Activated CD8-positive, alpha-beta memory T cell treated with anti-CD3 and anti-CD28 coated beads, Interleukin-2, amount 50 U/mL, for 24 hours (primary cell): Measurements from ENCODE around the gene TNS4.

Experiments used
- DNase-seq: peaks from one replicate; pipeline ENCODE4 v3.0.0-alpha.2; 2020; ENCODE audit errors: extremely low read depth

TNS4 gene

GRCh38 chr17:40536295-40537171, 35.1 kb upstream of the TNS4 start:
- no peak for DNase-seq

GRCh38 chr17:40535924-40536294, 34.5 kb upstream of the TNS4 start:
- no peak for DNase-seq

DNA sequence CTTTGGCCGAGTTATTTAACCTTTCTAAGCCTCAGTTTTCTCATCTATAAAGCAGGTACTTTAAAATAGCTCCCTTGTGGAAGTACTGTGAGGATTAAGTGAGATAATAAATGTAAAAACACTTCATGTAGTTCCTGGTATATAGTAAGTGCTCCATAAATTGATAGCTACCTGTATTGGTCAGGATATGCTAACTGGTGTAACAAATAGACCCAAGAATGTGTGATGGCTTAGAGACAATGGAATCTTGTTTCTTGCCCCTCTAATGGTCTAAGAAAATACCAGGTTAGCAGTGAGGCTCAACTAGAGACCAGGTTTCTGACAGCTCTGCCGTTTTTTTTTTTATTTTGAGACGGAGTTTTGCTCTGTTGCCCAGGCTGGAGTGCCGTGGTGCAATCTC, 34.0 kb upstream of the TNS4 start:
- DNase-seq, result no peak

DNA sequence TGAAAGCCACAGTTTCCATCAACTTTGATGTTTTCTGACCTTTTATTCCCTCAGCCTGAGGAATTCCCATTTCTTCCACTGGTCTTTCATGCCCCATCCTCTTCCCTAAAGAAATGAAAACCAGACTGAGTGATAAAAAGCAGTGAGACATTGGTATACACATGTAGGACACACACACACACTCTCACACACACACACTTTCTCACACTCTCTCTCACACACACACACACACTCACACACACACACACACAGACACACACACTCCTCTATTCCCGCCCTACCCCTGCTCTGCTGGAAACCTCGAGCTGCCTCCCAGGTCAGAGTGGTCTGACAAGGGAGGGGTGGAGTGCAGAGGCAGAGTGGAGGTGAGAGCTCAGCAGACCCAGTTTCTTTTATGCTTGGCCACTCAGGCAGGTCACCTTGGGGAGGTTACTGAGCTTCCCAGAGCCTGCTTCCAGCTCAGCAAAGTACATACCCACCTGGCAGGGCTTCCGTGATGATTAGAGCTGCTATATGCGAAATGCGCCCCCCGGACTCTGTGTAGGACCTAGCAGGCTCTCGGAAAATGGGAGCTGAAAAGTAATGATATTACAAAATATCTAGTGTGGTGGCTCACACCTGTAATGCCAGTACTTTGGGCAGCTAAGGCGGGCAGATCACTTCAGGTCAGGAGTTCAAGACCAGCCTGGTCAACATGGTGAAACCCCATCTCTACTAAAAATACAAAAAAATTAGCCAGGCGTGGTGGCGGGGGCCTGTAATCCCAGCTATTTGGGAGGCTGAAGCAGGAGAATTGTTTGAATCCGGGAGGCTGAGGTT, 33.2 kb upstream of the TNS4 start:
- DNase-seq, result no peak

GRCh38 chr17:40533896-40534295, 32.5 kb upstream of the TNS4 start:
- DNase-seq, result no peak

DNA sequence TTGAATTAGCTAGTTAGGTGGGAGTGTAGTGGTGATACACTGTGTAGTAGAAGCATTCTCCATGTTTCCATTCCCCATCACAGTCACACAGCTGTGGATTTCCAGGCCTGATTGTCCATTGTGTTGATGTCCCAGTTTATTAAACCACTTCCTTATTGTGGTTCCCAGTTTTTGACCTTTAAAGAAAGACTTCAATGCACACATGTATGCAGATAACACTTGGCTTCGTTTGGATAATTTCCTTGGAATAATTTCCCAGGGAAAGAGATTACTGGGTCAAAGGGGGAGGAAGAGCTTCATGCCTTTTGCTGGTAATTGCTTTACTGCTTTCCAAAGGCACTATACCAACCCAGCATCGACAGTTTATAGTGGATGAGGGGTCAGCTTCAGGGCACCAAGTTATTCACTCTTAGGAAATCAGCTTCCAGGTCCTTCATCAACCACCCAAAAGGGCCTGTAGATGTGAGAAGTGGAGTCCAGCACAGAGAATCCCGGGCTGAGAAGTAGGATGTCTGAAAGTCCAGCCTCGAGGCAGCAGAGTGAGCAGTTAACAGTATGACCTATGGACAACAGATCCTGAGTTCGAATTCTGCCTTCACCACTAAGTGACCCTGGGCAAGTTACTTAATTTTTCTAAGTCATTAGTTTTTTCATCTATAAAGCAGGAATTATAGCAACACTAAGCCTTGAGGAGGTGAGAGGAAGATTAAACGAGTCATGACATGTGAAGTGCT, 31.3 kb upstream of the TNS4 start:
- no peak for DNase-seq

GRCh38 chr17:40531051-40531991, 29.9 kb upstream of the TNS4 start:
- DNase-seq, result peak; percentile 64

- DNase-seq, result no peak
Observed at GRCh38 chr17:40530531-40530994, 29.1 kb upstream of the TNS4 start.

GRCh38 chr17:40529991-40530390, 28.6 kb upstream of the TNS4 start:
- no peak for DNase-seq

DNA sequence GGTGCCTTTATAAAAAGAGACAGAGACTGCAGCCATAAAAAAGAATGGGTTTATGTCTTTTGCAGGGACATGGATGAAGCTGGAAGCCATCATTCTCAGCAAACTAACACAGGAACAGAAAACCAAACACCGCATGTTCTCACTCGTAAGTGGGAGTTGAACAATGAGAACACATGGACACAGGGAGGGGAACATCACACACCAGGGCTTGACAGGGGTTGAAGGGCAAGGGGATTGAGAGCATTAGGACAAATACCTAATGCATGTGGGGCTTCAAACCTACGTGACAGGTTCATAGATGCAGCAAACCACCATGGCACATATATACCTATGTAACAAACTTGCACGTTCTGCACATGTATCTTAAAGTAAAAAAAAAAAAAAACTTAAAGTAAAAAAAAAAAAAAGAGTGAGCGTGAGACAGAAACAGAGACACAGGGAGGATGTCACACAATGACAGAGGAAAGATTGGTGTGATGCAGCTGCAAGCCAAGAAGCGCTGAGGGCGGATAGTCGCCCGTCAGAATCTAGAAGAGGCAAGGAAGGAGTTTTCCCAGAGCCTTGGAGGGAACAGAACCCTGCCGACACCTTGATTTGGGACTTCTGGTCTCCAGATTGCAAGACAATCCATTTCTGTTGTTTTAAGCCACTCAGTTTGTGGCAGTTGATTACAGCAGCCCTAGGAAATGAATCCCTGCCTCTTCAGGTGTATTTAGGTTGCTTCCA, 27.4 kb upstream of the TNS4 start:
- DNase-seq, result no peak

GRCh38 chr17:40526668-40527067, 25.2 kb upstream of the TNS4 start:
- no peak for DNase-seq

DNA sequence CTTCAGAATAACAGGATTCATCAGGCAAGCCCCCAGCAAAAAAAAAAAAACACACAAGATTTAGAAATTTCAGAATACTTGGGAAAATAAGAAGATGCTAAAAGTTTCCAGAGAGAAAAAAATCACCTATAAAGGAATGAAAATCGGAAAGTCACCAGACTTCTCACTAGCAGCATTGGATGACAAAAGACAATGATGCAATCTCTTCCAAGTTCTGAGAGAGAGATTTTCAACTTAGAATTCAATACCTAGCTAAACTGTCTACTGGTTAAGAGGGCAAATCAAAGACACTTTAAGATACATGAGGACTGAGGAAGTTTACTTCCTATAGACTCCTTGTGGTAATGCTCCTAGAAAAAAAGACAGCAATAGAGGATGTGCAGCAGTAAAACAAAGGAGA, 23.9 kb upstream of the TNS4 start:
- DNase-seq, result no peak

- no peak for DNase-seq
Observed at GRCh38 chr17:40524243-40524965, 23.0 kb upstream of the TNS4 start.

DNA sequence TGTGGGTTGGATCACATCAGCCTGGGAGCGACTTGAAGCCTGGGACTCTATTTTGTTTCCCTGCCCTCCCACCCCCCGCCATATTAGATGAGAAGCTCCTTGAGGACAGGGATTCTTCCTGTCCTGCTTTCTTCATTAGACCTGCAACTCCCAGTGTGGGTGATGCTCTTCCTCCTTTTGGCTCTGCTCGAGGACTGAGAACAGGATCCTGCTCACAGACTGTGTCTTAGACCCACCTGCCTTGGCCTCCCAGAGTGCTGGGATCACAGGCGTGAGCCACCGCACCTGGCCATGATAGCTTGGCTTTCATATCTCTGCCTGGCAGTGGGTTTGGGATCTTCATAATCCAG, 21.5 kb upstream of the TNS4 start:
- no peak for DNase-seq

DNA sequence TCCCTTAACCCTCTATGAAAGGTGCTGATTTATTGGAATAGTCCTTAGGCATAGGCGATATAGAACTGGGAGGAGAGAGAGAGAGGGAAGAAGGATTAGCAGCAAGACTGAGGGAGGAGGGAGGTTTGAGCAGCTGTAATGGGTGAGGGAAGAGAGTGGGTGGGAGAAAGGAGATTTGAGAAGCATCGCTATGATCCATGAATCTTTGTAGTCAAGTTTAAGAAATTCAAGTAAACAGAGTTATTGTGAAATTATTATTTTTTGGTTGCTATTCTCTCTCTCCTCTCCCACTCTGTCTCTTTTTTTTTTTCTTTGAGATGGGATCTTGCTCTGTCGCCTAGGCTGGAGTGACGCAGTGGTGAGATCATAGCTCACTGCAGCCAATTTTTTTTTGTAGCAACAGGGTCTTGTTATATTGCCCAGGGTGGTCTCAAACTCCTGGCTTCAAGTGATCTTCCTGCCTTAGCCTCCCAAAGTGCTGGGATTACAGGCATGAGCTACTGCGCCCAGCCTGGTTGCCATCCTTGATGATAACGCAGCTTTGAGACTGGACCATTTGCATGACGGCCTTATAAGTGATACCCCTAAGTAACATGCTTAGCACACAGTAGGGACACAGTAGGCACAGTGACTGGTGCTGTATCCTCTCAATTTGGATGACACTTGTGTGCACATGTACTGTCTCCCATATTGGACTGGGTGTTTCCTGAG, 21.0 kb upstream of the TNS4 start:
- DNase-seq, result no peak

DNA sequence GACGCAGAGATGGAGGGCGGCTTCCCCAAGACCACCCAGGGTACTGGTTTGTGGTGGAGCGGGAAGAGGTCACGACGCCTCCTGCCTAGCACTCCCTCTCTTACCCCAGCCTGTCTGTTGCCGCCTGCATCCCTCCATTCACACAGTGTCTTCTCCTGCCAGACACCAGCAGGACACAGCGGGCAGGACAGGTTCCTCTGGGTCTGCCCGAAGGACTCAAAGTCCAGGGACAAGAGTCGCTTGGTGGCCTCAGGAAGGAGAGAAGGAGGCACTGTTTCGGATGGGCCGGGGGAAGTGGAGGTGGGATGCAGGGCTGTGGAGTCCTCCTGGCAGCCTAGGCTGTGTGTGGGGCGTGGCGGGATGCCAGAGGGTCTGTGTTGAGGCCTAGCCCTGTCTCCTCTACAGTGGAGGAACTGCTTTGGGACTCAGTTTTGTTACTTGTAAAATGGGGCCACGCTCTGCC, 19.6 kb upstream of the TNS4 start:
- no peak for DNase-seq

DNA sequence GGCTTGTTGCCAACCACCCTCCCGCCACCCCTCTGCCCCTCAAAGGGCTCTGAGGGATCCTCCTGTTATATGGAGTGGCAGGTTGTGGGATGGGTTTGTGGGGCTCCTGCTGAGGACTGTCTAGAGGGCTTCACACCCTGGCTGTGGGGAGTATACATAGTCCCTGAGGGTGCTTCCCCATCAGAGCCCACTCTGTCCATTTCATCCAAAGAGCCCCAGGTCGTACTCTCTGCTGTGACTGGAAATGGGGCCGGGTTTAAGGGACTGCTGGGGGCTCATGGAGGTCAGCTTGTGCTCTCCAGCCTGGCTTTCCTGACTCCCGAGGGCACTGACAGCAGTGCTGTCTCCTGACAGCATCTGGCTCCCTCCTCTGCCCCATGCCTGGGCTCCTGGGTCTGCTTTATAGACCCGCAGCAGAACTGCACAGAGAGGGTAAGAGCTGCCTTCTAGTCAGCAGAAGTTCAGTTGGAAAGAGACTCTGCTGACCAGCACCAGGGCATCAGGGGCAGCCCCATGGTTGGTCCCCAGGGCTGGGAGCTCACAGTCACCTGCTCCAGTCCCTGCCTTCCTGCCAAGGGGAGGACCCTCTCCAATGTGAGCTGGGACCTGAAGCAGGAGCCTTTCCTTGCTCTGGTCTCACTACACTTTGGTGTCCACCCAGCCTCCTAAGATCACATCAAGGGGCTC, 17.8 kb upstream of the TNS4 start:
- no peak for DNase-seq

DNA sequence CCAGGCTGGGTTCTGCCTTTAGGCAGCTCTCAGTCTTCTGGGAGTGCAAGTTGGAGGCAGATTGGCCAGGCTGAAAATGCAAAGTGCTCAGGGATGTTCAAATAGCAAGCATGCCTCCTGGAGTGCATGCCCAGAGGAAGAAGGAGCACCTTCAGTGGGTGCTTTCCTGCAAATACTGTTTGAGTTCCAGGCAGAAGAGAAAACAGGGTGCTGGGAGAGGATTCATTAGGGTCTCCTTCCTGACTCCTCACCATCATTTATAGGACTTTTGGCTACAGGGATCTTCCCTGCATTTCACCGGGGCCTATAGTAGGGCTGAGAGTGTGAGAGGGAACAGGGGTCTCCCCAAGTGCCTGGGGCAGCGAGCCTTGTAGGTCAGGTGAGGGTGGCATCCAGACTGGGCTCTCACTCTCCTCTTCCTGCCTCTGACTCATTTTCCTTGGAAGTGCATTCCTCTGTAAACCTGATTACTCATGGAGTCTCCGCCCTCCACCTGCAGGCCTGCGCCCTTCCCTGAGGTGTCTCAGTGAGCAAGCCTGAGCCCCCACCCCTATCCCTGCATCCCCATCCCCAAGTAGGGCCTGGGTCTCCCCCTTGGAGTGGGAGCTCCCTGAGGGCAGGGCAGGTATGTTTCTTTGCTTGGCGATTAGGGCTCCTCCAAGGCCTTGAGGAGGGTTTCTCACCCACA, 17.1 kb upstream of the TNS4 start:
- DNase-seq, result no peak
